GM12878 (cell line): Measurements from ENCODE around the gene PGAM2. TPM values are rescaled to one million over a fixed set of nuclear protein-coding genes. Genes with fewer than 3 reads are reported as not detected.

Experiments used
- ATAC-seq: fragments of 200-7000 bp; cut with Tn5 transposase; 3 replicates; pipeline ENCODE4 v1.9.1; 2020; ENCODE audit warnings: mild to moderate bottlenecking, moderate library complexity
- BruUV-seq: library from RNA; stranded (reverse); fragments of 400-500 nt; replicated peaks from 2 replicates; lab custom pipeline; 2021; lab: Mats Ljungman, UMichigan
- CTCF ChIA-PET: fragments of 300-600 bp; sonication (Branson Sonifier 250); formaldehyde crosslinking; extraction: SDS; loops from one replicate; lab custom pipeline; 2021; ENCODE audit warnings: inconsistent platforms; lab: Yijun Ruan, JAX
- POLR2A ChIA-PET: fragments of 350-600 bp; formaldehyde crosslinking; extraction: SDS; loops from one replicate; lab custom pipeline; 2021; ENCODE audit warnings: inconsistent platforms; lab: Charles Lee
- RAD21 ChIA-PET: fragments of 300-600 bp; sonication (Branson Sonifier 250); formaldehyde crosslinking; loops from one replicate; lab custom pipeline; 2023; ENCODE audit warnings: antibody characterized with exemption; ENCODE audit not compliant: unreplicated experiment; lab: Charles Lee
- SMC1A ChIA-PET: fragments of 300-600 bp; sonication (Branson Sonifier 250); formaldehyde crosslinking; loops from one replicate; lab custom pipeline; 2023; ENCODE audit not compliant: unreplicated experiment, uncharacterized antibody; lab: Charles Lee
- DNase-seq: peaks from one replicate; pipeline ENCODE4 v3.0.0-alpha.2; 2011; ENCODE audit warnings: low read depth, low spot score
- FAIRE-seq: peaks from 3 replicates; lab custom pipeline; 2011; peaks lifted over from hg19 to GRCh38; lab: Jason Lieb, UNC
- H2AFZ ChIP-seq: 2 replicates; pipeline ENCODE4 v1.6.0; 2011; ENCODE audit warnings: low read depth, low read length, control low read depth; ENCODE audit not compliant: control insufficient read depth
- H3K27ac ChIP-seq: 2 replicates; pipeline ENCODE4 v1.5.1; 2011; ENCODE audit warnings: control low read depth; ENCODE audit not compliant: control insufficient read depth, insufficient read depth
- H3K27me3 ChIP-seq, 2 experiments: replicated peaks in 1 of 2; 2 replicates each; pipeline versions ENCODE4 v1.6.0 to v1.6.1; 2011; ENCODE audit warnings: low read length in 1 of 2; ENCODE audit not compliant: control insufficient read depth in 2 of 2, insufficient read depth in 2 of 2
- H3K36me3 ChIP-seq, 2 experiments: 2 replicates each; pipeline ENCODE4 v1.5.1; 2011; ENCODE audit warnings: low read length in 1 of 2; ENCODE audit not compliant: control insufficient read depth in 2 of 2, insufficient read depth in 2 of 2
- H3K4me1 ChIP-seq: 2 replicates; pipeline ENCODE4 v1.6.1; 2011; ENCODE audit warnings: mild to moderate bottlenecking, low read length, moderate library complexity, mixed read lengths; ENCODE audit not compliant: control insufficient read depth, insufficient read depth
- H3K4me2 ChIP-seq: 2 replicates; pipeline ENCODE4 v1.6.0; 2011; ENCODE audit warnings: control low read depth; ENCODE audit not compliant: control insufficient read depth, insufficient read depth
- H3K4me3 ChIP-seq: fragments of 200-600 bp; sonication (generic); 2 replicates; pipeline ENCODE4 v1.5.1; 2016
- H3K79me2 ChIP-seq: 2 replicates; pipeline ENCODE4 v1.6.0; 2011; ENCODE audit warnings: low read length; ENCODE audit not compliant: control insufficient read depth, insufficient read depth
- H3K9ac ChIP-seq: 2 replicates; pipeline ENCODE4 v1.8.0; 2011; ENCODE audit warnings: low read length, control low read depth, mixed read lengths; ENCODE audit not compliant: control insufficient read depth, insufficient read depth
- H3K9me3 ChIP-seq: replicated peaks from 3 replicates; pipeline ENCODE4 v1.5.1; 2011; ENCODE audit warnings: mild to moderate bottlenecking, low read length; ENCODE audit not compliant: control insufficient read depth, insufficient read depth
- H4K20me1 ChIP-seq: 2 replicates; pipeline ENCODE4 v1.6.0; 2011; ENCODE audit not compliant: control insufficient read depth, insufficient read depth
- PRDM15 ChIP-seq: fragments of 450-650 bp; formaldehyde crosslinking; IDR thresholded peaks from 2 replicates; pipeline ENCODE4 v1.4.0; 2020; ENCODE audit warnings: mild to moderate bottlenecking, moderate library complexity
- WGBS: methylation state at CpG from one replicate; pipeline ENCODE4 v1.1.6; 2016; ENCODE audit warnings: low lambda C conversion rate; ENCODE audit not compliant: insufficient replicate concordance, insufficient coverage; ENCODE audit errors: missing lambda C conversion rate; 5-methylcytosine and 5-hydroxymethylcytosine counted together
- in situ Hi-C: fragments of 300-500 bp; cut with MboI; formaldehyde crosslinking; loops from 9 replicates; pipeline ENCODE4 v1.14.3; 2018; ENCODE audit warnings: mixed read lengths
- intact Hi-C: fragments of 100-400 bp; cut with micrococcal nuclease; formaldehyde crosslinking; loops from one replicate; pipeline ENCODE4 v1.14.2; 2022; ENCODE audit not compliant: unreplicated experiment
- polyA plus RNA-seq, 11 experiments: library from polyadenylated mRNA; depleted of rRNA in 4 of 11; unstranded in 6 of 11; stranded (reverse) in 5 of 11; fragments of >200 nt; fragmentation: Nextera tagmentation in 4 of 11; fragmentation: Illumina TruSeq in 1 of 11; extraction: Ambion mirVana in 4 of 11; extraction: Trizol in 1 of 11; gene quantifications; 1 replicate in 1 of 11; 2 replicates in 10 of 11; pipeline versions ENCODE4 v1.2.1 to v1.2.3, GENCODE V29; 2011 to 2016; ENCODE audit warnings: inconsistent platforms in 2 of 11, missing spikeins in 2 of 11, low read depth in 1 of 11
- total RNA-seq, 4 experiments: library from RNA; depleted of rRNA in 3 of 4; stranded (reverse); fragments of >200 nt in 3 of 4; fragmentation: Illumina TruSeq in 1 of 4; extraction: Trizol in 1 of 4; gene quantifications; 2 replicates each; pipeline versions ENCODE4 v1.2.1 to v1.2.3, GENCODE V29; 2013 to 2021

PGAM2 gene
- total and polyA plus RNA-seq, 10 of the 15 experiments (the other 5 are each of a cell fraction or from before 2014, with no cell fraction given) = not detected

- Histone ChIP-seq H3K79me2 (no peaks in the 10 kb centered on the region), H2AFZ (no peak overlapping the region), H3K27ac (no peak overlapping the region), H3K36me3 (no peaks in the 10 kb centered on the region), H3K9me3 (no peaks in the 10 kb centered on the region), H3K27me3 (no peaks in the 10 kb centered on the region), H3K4me2 (no peak overlapping the region), H4K20me1 (no peaks in the 10 kb centered on the region), H3K4me1 (peaks cover 14% of the 10 kb centered on the region), H3K9ac (no peak overlapping the region), H3K4me3 (no peak overlapping the region)
- DNase-seq (no peak), ATAC-seq (no peak), FAIRE-seq (no peak)
- RAD21 ChIA-PET = no interaction called here
- CTCF ChIA-PET = interaction anchor here (2.8 kb wide), 1 partner anchor 11 kb away, joined by 9 read pairs; no protein-coding TSS in a partner anchor
- BruUV-seq = no TSS peak
- SMC1A ChIA-PET = interaction anchor here (1.1 kb wide), 1 partner anchor 14 kb away, joined by 4 read pairs; no protein-coding TSS in a partner anchor
- in situ Hi-C loops (no loop called here), intact Hi-C loops (no loop called here)
- POLR2A ChIA-PET = no interaction called here
- 61% methylated on average over 3 of the region's 3 CpGs for WGBS
- no peak for TF ChIP-seq PRDM15 (CRISPR knock-in tag)
These were observed 30.4 kb upstream of the PGAM2 start for GRCh38 chr7:44095781-44096180.
